Endothelial cell of umbilical vein (primary cell): ENCODE measurements around the gene LIN7A.

Experiments
- EZH2 ChIP-seq: IDR thresholded peaks from 2 replicates; pipeline ENCODE4 v1.6.1; 2012; ENCODE audit warnings: borderline replicate concordance, low read depth, mild to moderate bottlenecking, moderate library complexity, low read length, inconsistent platforms; ENCODE audit not compliant: severe bottlenecking
- FOS ChIP-seq: IDR thresholded peaks from 2 replicates; pipeline ENCODE4 v1.6.1; 2011; ENCODE audit warnings: mild to moderate bottlenecking, low read length, moderate library complexity, borderline replicate concordance; ENCODE audit not compliant: insufficient read depth
- GATA2 ChIP-seq: IDR thresholded peaks from 2 replicates; pipeline ENCODE4 v1.7.0; 2011; ENCODE audit warnings: low read depth, mild to moderate bottlenecking, moderate library complexity, mixed read lengths, low read length; ENCODE audit not compliant: insufficient read length, insufficient read depth
- JUN ChIP-seq: IDR thresholded peaks from 2 replicates; pipeline ENCODE4 v1.6.1; 2011; ENCODE audit warnings: borderline replicate concordance, low read depth; ENCODE audit not compliant: insufficient read length, insufficient read depth
- MYC ChIP-seq: IDR thresholded peaks from one replicate; pipeline ENCODE4 v1.6.1; 2011; ENCODE audit warnings: mild to moderate bottlenecking, low read depth, low read length
- POLR2A ChIP-seq: IDR thresholded peaks from 2 replicates; pipeline ENCODE4 v1.6.1; 2012; ENCODE audit warnings: low read depth, mild to moderate bottlenecking, control low read depth, low read length
- POLR2AphosphoS5 ChIP-seq: IDR thresholded peaks from 2 replicates; pipeline ENCODE4 v1.6.1; 2012; ENCODE audit warnings: low read depth, mild to moderate bottlenecking, control low read depth, low read length, moderate library complexity; ENCODE audit not compliant: insufficient read depth
- TF ChIP-seq, protein P1 (sequence below), 2 donors: IDR thresholded peaks; 1 replicate in 1 of 2; 2 replicates in 1 of 2; pipeline ENCODE4 v1.5.1; 2011; ENCODE audit warnings: low read length in 2 of 2, mild to moderate bottlenecking in 2 of 2, moderate library complexity in 2 of 2, control low read depth in 1 of 2, inconsistent platforms in 1 of 2, low read depth in 1 of 2; ENCODE audit not compliant: insufficient read depth in 1 of 2; ENCODE audit errors: extremely low read depth in 1 of 2
- TF ChIP-seq, protein P2 (sequence below): IDR thresholded peaks from 2 replicates; pipeline ENCODE4 v1.6.1; 2011; ENCODE audit not compliant: insufficient read depth, insufficient read length

DNA sequence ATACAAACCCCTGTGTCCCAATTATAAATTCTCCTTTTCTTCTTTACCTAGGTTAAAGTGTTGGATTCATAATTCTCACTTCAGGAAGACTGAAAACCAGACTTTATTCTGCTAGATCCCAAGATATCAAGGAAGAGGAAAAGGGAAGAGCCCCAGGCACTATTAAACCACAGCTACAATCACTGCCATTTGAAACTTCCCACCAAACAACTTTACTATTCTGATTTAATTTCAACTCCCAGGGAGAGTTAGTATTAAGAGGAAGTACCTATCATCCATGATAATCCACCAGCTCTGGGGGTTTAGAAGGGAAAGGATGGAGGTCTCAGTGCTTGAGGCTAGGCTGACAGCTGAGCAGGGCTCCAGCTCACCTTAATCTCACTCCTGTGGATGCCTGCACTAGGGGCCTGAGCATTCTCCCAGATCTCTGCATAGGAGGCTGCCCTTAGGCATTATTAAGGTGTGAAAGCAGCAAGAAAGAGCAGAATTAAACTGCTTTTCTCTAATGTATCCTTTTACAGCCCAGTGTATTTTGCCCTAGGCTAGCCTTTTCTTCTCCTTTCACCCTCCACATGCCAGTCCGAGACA is 168.1 kb downstream of the LIN7A start:
- TF ChIP-seq EZH2: no peak
- no peak for TF ChIP-seq POLR2A
- TF ChIP-seq, protein P1, sequence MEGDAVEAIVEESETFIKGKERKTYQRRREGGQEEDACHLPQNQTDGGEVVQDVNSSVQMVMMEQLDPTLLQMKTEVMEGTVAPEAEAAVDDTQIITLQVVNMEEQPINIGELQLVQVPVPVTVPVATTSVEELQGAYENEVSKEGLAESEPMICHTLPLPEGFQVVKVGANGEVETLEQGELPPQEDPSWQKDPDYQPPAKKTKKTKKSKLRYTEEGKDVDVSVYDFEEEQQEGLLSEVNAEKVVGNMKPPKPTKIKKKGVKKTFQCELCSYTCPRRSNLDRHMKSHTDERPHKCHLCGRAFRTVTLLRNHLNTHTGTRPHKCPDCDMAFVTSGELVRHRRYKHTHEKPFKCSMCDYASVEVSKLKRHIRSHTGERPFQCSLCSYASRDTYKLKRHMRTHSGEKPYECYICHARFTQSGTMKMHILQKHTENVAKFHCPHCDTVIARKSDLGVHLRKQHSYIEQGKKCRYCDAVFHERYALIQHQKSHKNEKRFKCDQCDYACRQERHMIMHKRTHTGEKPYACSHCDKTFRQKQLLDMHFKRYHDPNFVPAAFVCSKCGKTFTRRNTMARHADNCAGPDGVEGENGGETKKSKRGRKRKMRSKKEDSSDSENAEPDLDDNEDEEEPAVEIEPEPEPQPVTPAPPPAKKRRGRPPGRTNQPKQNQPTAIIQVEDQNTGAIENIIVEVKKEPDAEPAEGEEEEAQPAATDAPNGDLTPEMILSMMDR (IDR thresholded peaks at IDR 0.05; ENCODE audit: extremely low read depth in 1 of 2, insufficient read depth in 1 of 2, low read depth in 1 of 2, low read length in 2 of 2): no peak
- TF ChIP-seq POLR2AphosphoS5: no peak
- TF ChIP-seq JUN: no peak
- TF ChIP-seq, protein P2, sequence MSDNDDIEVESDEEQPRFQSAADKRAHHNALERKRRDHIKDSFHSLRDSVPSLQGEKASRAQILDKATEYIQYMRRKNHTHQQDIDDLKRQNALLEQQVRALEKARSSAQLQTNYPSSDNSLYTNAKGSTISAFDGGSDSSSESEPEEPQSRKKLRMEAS: no peak
- TF ChIP-seq MYC: no peak
- TF ChIP-seq FOS: no peak
- no peak for TF ChIP-seq GATA2
